ENCODE measurements around the gene NCKAP5. TPM values are rescaled to one million over a fixed set of nuclear protein-coding genes. Genes with fewer than 3 reads are reported as not detected.

The NCKAP5 gene
- total RNA-seq, 4 donors from 2014 or later: 0.03 to 0.55 (median 0.33) TPM

- TF ChIP-seq POLR2A (IDR thresholded peaks at IDR 0.05) (no peak), CTCF (IDR thresholded peaks at IDR 0.05 in 4 of 5, conservative IDR thresholded peaks at IDR 0.05 in 1 of 5) (no peak)
- H3K27me3 ChIP-seq: no peaks in the 10 kb centered on the region
- no peak overlapping the region for H3K4me3 ChIP-seq
- ATAC-seq: no peak
- intact Hi-C loops (cut with DNase I; ENCODE audit: low total_unique reads) (no loop called here), in situ Hi-C loops (cut with MboI; ENCODE audit: low sequenced_read_pairs in 4 of 4) (no loop called here)
- no peak for DNase-seq
- no peaks in the 10 kb centered on the region for H3K9me3 ChIP-seq
- H3K27ac ChIP-seq: no peak overlapping the region
- H3K36me3 ChIP-seq: no peaks in the 10 kb centered on the region
- H3K4me1 ChIP-seq: no peaks in the 10 kb centered on the region
These were observed 870.6 kb downstream of the NCKAP5 start for GRCh38 chr2:132697556-132698205.

- Histone ChIP-seq H3K36me3 (no peaks in the 10 kb centered on the region), H3K27ac (no peak overlapping the region), H3K4me3 (no peak overlapping the region), H3K9me3 (no peaks in the 10 kb centered on the region), H3K4me1 (no peaks in the 10 kb centered on the region), H3K27me3 (no peaks in the 10 kb centered on the region)
- DNase-seq (no peak), ATAC-seq (no peak)
- TF ChIP-seq CTCF (IDR thresholded peaks at IDR 0.05 in 4 of 5, conservative IDR thresholded peaks at IDR 0.05 in 1 of 5): no peak
- no peak for TF ChIP-seq POLR2A (IDR thresholded peaks at IDR 0.05)
- intact Hi-C loops (cut with DNase I; ENCODE audit: low total_unique reads) (no loop called here), in situ Hi-C loops (cut with MboI; ENCODE audit: low sequenced_read_pairs in 4 of 4) (no loop called here)
These were observed 875.4 kb downstream of the NCKAP5 start for GRCh38 chr2:132692816-132693215.

GRCh38 chr2:132691556-132691955 is 876.7 kb downstream of the NCKAP5 start:
- H3K4me1 ChIP-seq: no peaks in the 10 kb centered on the region
- no peaks in the 10 kb centered on the region for H3K36me3 ChIP-seq
- in situ Hi-C loops (cut with MboI; ENCODE audit: low sequenced_read_pairs in 4 of 4) (no loop called here), intact Hi-C loops (cut with DNase I; ENCODE audit: low total_unique reads) (no loop called here)
- TF ChIP-seq CTCF (IDR thresholded peaks at IDR 0.05 in 4 of 5, conservative IDR thresholded peaks at IDR 0.05 in 1 of 5): no peak
- no peak for TF ChIP-seq POLR2A (IDR thresholded peaks at IDR 0.05)
- H3K4me3 ChIP-seq: no peak overlapping the region
- ATAC-seq (no peak), DNase-seq (no peak)
- no peaks in the 10 kb centered on the region for H3K27me3 ChIP-seq
- no peak overlapping the region for H3K27ac ChIP-seq
- H3K9me3 ChIP-seq: no peaks in the 10 kb centered on the region

- DNase-seq: no peak
- in situ Hi-C loops (cut with MboI; ENCODE audit: low sequenced_read_pairs in 4 of 4): no loop called here
- Histone ChIP-seq H3K4me1 (no peaks in the 10 kb centered on the region), H3K27me3 (no peaks in the 10 kb centered on the region), H3K27ac (no peak overlapping the region), H3K36me3 (no peaks in the 10 kb centered on the region), H3K4me3 (no peak overlapping the region), H3K9me3 (no peaks in the 10 kb centered on the region)
- TF ChIP-seq CTCF (IDR thresholded peaks at IDR 0.05 in 4 of 5, conservative IDR thresholded peaks at IDR 0.05 in 1 of 5) (no peak), POLR2A (IDR thresholded peaks at IDR 0.05) (no peak)
- intact Hi-C loops (cut with DNase I; ENCODE audit: low total_unique reads): no loop called here
- no peak for ATAC-seq
These were observed 877.5 kb downstream of the NCKAP5 start for GRCh38 chr2:132690664-132691303.
